ENCODE results near the gene PRICKLE2. TPM values are rescaled to one million over a fixed set of nuclear protein-coding genes. Genes with fewer than 3 reads are reported as not detected.

The PRICKLE2 gene
- total RNA-seq, 4 donors from 2014 or later: 71.8 to 99.9 (median 84.4) TPM

GRCh38 chr3:64221571-64222257, 3.6 kb downstream of the PRICKLE2 start:
- H3K27ac ChIP-seq (replicated peaks in 1 of 4): peak overlapping the region; percentile 81 to 90 (median 84)
- DNase-seq (ENCODE audit: extremely low spot score): no peak
- intact Hi-C loops (cut with DNase I): no loop called here

GRCh38 chr3:64220161-64220914, 4.9 kb downstream of the PRICKLE2 start:
- 25% methylated on average over 8 of the region's 8 CpGs for WGBS
- no peak for TF ChIP-seq EP300 (IDR thresholded peaks at IDR 0.05)
- peak in 1 of 2 donors; percentile 51 for TF ChIP-seq POLR2AphosphoS5 (IDR thresholded peaks at IDR 0.05)
- Histone ChIP-seq H3K4me3 (peak overlapping the region in 2 of 4 donors; percentile 7 to 10), H3K9me3 (no peaks in the 10 kb centered on the region), H3K27ac (replicated peaks in 1 of 4) (peak overlapping the region; percentile 81 to 90 (median 84)), H3K4me1 (peaks cover 72 to 100% (median 100%) of the 10 kb centered on the region in 4 donors), H3K36me3 (no peaks in the 10 kb centered on the region), H3K27me3 (no peaks in the 10 kb centered on the region)
- DNase-seq (ENCODE audit: extremely low spot score): no peak
- intact Hi-C loops (cut with DNase I): no loop called here

More at GRCh38 chr3:64221571-64222257, 3.6 kb downstream of the PRICKLE2 start:
- no peak for TF ChIP-seq POLR2A (IDR thresholded peaks at IDR 0.05; ENCODE audit: low read depth)
- TF ChIP-seq EP300 (IDR thresholded peaks at IDR 0.05): no peak
- TF ChIP-seq POLR2AphosphoS5 (IDR thresholded peaks at IDR 0.05): no peak
- TF ChIP-seq CTCF (IDR thresholded peaks at IDR 0.05): no peak
- H3K9me3 ChIP-seq: no peaks in the 10 kb centered on the region
- no peaks in the 10 kb centered on the region for H3K36me3 ChIP-seq
- peaks cover 69 to 100% (median 100%) of the 10 kb centered on the region in 4 donors for H3K4me1 ChIP-seq
- WGBS: 65% methylated on average over 6 of the region's 6 CpGs
- H3K27me3 ChIP-seq: no peaks in the 10 kb centered on the region
- H3K4me3 ChIP-seq: no peak overlapping the region

- no peak for TF ChIP-seq EP300 (IDR thresholded peaks at IDR 0.05)
- no peak for TF ChIP-seq POLR2A (IDR thresholded peaks at IDR 0.05; ENCODE audit: low read depth)
- no peak for TF ChIP-seq CTCF (IDR thresholded peaks at IDR 0.05)
- TF ChIP-seq POLR2AphosphoS5 (IDR thresholded peaks at IDR 0.05): no peak
- intact Hi-C loops (cut with DNase I): no loop called here
- peak overlapping the region; percentile 81 to 90 (median 84) for H3K27ac ChIP-seq (replicated peaks in 1 of 4)
These were observed 6.5 kb downstream of the PRICKLE2 start for GRCh38 chr3:64218746-64219145.

GRCh38 chr3:64218329-64218728, 6.9 kb downstream of the PRICKLE2 start:
- no peak overlapping the region for H3K4me3 ChIP-seq
- H3K4me1 ChIP-seq: peaks cover 76 to 100% (median 100%) of the 10 kb centered on the region in 4 donors
- H3K36me3 ChIP-seq: no peaks in the 10 kb centered on the region
- 92% methylated on average over 3 of the region's 3 CpGs for WGBS
- H3K27ac ChIP-seq (replicated peaks in 1 of 4): peak overlapping the region; percentile 81 to 90 (median 84)
- DNase-seq (ENCODE audit: extremely low spot score): no peak
- H3K9me3 ChIP-seq: no peaks in the 10 kb centered on the region
- H3K27me3 ChIP-seq: no peaks in the 10 kb centered on the region
- no peak for TF ChIP-seq EP300 (IDR thresholded peaks at IDR 0.05)
- no peak for TF ChIP-seq CTCF (IDR thresholded peaks at IDR 0.05)
- no peak for TF ChIP-seq POLR2AphosphoS5 (IDR thresholded peaks at IDR 0.05)
- no peak for TF ChIP-seq POLR2A (IDR thresholded peaks at IDR 0.05; ENCODE audit: low read depth)
- intact Hi-C loops (cut with DNase I): no loop called here

More at GRCh38 chr3:64218746-64219145, 6.5 kb downstream of the PRICKLE2 start:
- Histone ChIP-seq H3K27me3 (no peaks in the 10 kb centered on the region), H3K9me3 (no peaks in the 10 kb centered on the region), H3K4me1 (peaks cover 75 to 100% (median 100%) of the 10 kb centered on the region in 4 donors), H3K36me3 (no peaks in the 10 kb centered on the region), H3K4me3 (no peak overlapping the region)
- 42% methylated on average over 3 of the region's 4 CpGs for WGBS
- DNase-seq (ENCODE audit: extremely low spot score): no peak

Data from esophagus muscularis mucosa (tissue), 4 donors.